ENCODE measurements around the gene NRDE2. TPM values are rescaled to one million over a fixed set of nuclear protein-coding genes. Genes with fewer than 3 reads are reported as not detected.

NRDE2 gene
- total and polyA plus RNA-seq, 3 donors from 2014 or later: 16.7 to 34.8 (median 31.3) TPM

GRCh38 chr14:90355540-90356518 is 24.1 kb upstream of the NRDE2 start:
- intact Hi-C loops (cut with DNase I; ENCODE audit: low total_unique reads): no loop called here
- no peak overlapping the region for H3K27ac ChIP-seq
- no peak for TF ChIP-seq POLR2A (IDR thresholded peaks at IDR 0.05)
- TF ChIP-seq CTCF (IDR thresholded peaks at IDR 0.05): no peak

DNA sequence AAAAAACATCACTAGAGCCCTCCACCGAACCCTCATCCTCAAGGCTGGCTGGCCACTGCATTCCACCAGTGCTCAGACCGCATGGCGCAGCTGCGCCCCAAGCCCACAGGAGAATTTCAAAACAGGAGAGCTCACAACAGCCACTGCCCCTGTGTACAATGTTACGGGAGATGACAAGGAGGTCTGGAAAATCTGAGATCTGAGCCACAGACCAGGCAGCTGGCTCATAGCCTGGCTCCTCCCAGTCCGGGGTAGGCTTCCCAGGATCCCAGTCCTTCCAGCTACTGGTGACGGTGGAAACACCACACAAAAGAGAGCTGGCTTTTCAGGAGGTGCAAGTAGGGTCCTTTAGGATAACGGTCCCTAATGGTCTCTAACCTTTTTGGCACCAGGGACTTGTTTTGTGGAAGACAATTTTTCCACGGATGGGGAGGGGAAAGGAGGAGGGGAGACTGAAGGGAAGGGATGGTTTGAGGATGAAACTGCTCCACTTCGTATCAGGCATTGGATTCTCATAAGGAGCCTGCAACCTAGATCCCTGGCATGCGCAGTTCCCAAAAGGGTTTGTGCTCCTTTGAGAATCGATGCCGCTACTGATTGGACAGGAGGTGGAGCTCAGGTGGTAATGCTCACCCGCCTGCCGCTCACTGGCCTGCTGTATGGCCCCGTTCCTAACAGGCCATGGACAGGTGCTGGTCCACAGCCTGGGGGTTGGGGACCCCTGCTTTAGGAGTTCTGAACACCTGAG is 23.0 kb upstream of the NRDE2 start:
- Histone ChIP-seq H3K4me3 (no peak overlapping the region), H3K9me3 (no peaks in the 10 kb centered on the region), H3K36me3 (ENCODE audit: low read depth, missing control alignments) (no peaks in the 10 kb centered on the region), H3K4me1 (no peaks in the 10 kb centered on the region), H3K27ac (no peak overlapping the region), H3K27me3 (no peaks in the 10 kb centered on the region)
- WGBS, 2 donors: 72 to 83% methylated on average over 14 to 16 of the region's 16 CpGs
- TF ChIP-seq CTCF (IDR thresholded peaks at IDR 0.05) (no peak), POLR2A (IDR thresholded peaks at IDR 0.05) (no peak)
- intact Hi-C loops (cut with DNase I; ENCODE audit: low total_unique reads): no loop called here
- no peak for DNase-seq

More at GRCh38 chr14:90355540-90356518, 24.1 kb upstream of the NRDE2 start:
- H3K27me3 ChIP-seq: no peaks in the 10 kb centered on the region
- no peaks in the 10 kb centered on the region for H3K9me3 ChIP-seq
- no peaks in the 10 kb centered on the region for H3K4me1 ChIP-seq
- H3K4me3 ChIP-seq: no peak overlapping the region
- WGBS, 2 donors: 84 to 91% methylated on average over 8 of the region's 8 CpGs
- no peak for DNase-seq
- H3K36me3 ChIP-seq (ENCODE audit: low read depth, missing control alignments): no peaks in the 10 kb centered on the region

DNA sequence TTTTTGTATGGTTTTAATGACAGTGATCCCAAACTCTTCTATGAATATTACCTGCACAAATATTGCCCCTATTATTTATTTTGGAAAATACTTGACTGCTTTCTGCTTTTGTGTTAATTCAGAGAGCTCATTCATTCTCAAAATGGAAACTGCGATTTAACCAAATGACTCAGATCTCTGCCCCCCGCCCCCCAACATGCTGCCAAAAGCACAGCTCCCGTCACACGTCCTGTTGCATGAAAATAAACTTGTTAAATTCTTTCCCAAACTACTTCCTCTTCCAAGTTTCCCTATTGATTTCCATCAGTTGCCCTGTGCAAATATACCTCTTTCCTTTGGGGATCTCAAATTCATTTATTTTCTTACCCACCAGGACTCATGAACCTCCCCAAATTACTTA is 18.0 kb upstream of the NRDE2 start:
- intact Hi-C loops (cut with DNase I; ENCODE audit: low total_unique reads): no loop called here
- WGBS, 2 donors: 69 to 78% methylated on average over 4 of the region's 4 CpGs
- DNase-seq: no peak

DNA sequence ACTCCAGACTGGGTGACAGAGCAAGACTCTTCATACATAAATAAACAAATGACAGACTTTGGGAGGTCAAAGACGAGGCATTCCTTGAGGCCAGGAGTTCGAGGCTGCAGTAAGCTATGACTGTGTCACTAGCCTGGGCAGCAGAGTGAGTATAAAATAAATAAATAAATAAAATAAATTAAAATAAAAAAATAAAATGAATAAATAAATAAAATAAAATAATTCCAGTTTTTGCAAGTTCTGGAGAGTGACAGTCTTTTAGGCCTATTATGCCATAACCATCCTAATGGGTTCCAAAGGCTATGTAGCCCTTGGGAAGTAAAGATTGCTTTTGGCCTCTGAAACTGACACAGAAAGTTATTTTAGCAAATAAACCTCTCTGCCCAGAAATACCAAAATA is 16.5 kb upstream of the NRDE2 start:
- TF ChIP-seq CTCF (IDR thresholded peaks at IDR 0.05) (no peak), POLR2A (IDR thresholded peaks at IDR 0.05) (no peak)
- no peak overlapping the region for H3K27ac ChIP-seq
- H3K4me3 ChIP-seq: no peak overlapping the region
- no peaks in the 10 kb centered on the region for H3K4me1 ChIP-seq
- DNase-seq: no peak
- no peaks in the 10 kb centered on the region for H3K9me3 ChIP-seq
- H3K27me3 ChIP-seq: no peaks in the 10 kb centered on the region
- intact Hi-C loops (cut with DNase I; ENCODE audit: low total_unique reads): no loop called here
- no peaks in the 10 kb centered on the region for H3K36me3 ChIP-seq (ENCODE audit: low read depth, missing control alignments)
- WGBS, 2 donors: 95 to 97% methylated on average over 2 of the region's 2 CpGs

More for the DNA sequence above, 18.0 kb upstream of the NRDE2 start:
- Histone ChIP-seq H3K27ac (no peak overlapping the region), H3K27me3 (no peaks in the 10 kb centered on the region), H3K4me3 (no peak overlapping the region), H3K36me3 (ENCODE audit: low read depth, missing control alignments) (no peaks in the 10 kb centered on the region), H3K9me3 (no peaks in the 10 kb centered on the region), H3K4me1 (no peaks in the 10 kb centered on the region)
- TF ChIP-seq CTCF (IDR thresholded peaks at IDR 0.05): no peak
- TF ChIP-seq POLR2A (IDR thresholded peaks at IDR 0.05): no peak
